SK-N-SH (cell line): ENCODE results near the gene SCAI.

Experiments used
- CTCF ChIP-seq: fragments of 200-600 bp; sonication (generic); IDR thresholded peaks from 2 replicates; pipeline ENCODE4 v1.6.1; 2017; ENCODE audit warnings: antibody characterized with exemption, mild to moderate bottlenecking, moderate library complexity
- PBX3 ChIP-seq: IDR thresholded peaks from 2 replicates; pipeline ENCODE4; 2012
- REST ChIP-seq: IDR thresholded peaks from 2 replicates; pipeline ENCODE4 v1.6.1; 2012; ENCODE audit warnings: mild to moderate bottlenecking, low read depth, low read length, moderate library complexity
- SIN3A ChIP-seq: IDR thresholded peaks from 2 replicates; pipeline ENCODE4 v1.6.1; 2012; ENCODE audit warnings: low read depth, mild to moderate bottlenecking, low read length, moderate library complexity, borderline replicate concordance

GRCh38 chr9:125061391-125061790 is 81.9 kb downstream of the SCAI start:
- TF ChIP-seq CTCF (no peak), PBX3 (no peak), SIN3A (no peak), REST (no peak)
